GM12874 (cell line): ENCODE data around the gene MCM8.

Experiments
- TF ChIP-seq, protein P1 (sequence below): IDR thresholded peaks from 2 replicates; pipeline ENCODE4 v1.5.1; 2011; ENCODE audit warnings: low read depth, mild to moderate bottlenecking, control low read depth, low read length, moderate library complexity; ENCODE audit not compliant: insufficient read depth

MCM8 gene

GRCh38 chr20:6034134-6034969, 83.9 kb downstream of the MCM8 start:
- TF ChIP-seq, protein P1, sequence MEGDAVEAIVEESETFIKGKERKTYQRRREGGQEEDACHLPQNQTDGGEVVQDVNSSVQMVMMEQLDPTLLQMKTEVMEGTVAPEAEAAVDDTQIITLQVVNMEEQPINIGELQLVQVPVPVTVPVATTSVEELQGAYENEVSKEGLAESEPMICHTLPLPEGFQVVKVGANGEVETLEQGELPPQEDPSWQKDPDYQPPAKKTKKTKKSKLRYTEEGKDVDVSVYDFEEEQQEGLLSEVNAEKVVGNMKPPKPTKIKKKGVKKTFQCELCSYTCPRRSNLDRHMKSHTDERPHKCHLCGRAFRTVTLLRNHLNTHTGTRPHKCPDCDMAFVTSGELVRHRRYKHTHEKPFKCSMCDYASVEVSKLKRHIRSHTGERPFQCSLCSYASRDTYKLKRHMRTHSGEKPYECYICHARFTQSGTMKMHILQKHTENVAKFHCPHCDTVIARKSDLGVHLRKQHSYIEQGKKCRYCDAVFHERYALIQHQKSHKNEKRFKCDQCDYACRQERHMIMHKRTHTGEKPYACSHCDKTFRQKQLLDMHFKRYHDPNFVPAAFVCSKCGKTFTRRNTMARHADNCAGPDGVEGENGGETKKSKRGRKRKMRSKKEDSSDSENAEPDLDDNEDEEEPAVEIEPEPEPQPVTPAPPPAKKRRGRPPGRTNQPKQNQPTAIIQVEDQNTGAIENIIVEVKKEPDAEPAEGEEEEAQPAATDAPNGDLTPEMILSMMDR, result no peak

- TF ChIP-seq, protein P1, result no peak
These were observed 85.8 kb downstream of the MCM8 start for GRCh38 chr20:6036213-6036612.

- TF ChIP-seq, protein P1, result no peak
These were observed 86.6 kb downstream of the MCM8 start for GRCh38 chr20:6037082-6037481.

GRCh38 chr20:6038256-6038655, 87.8 kb downstream of the MCM8 start:
- TF ChIP-seq, protein P1, result no peak

DNA sequence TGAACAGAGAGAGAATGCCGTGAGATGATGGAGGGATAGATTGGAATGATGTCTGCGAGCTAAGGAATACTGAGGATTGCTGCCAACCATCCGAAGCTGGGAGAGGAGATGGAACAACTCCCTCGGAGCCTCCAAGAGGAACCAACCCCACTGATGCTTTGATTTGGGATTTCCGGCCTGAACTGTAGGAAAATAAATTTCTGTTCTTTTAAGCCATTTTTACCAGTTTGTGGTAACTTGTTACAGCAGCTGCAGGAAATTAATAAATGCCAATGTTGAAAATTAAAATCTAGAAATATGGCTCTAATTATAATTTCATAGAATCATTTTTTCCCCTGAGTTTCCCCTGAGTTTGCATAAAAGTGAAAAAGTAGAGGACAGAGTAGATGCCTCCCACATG, 89.3 kb downstream of the MCM8 start:
- TF ChIP-seq, protein P1, result no peak

GRCh38 chr20:6040540-6040939, 90.1 kb downstream of the MCM8 start:
- TF ChIP-seq, protein P1, result no peak

GRCh38 chr20:6040958-6041807, 90.7 kb downstream of the MCM8 start:
- TF ChIP-seq, protein P1, result no peak
